HG03139 (cell line): ENCODE data around the gene CTNNB1.

Source experiments
- ATAC-seq: cut with Tn5 transposase; IDR thresholded peaks from one replicate; pipeline ENCODE4 v1.9.1; 2021; ENCODE audit not compliant: unreplicated experiment

CTNNB1 gene

DNA sequence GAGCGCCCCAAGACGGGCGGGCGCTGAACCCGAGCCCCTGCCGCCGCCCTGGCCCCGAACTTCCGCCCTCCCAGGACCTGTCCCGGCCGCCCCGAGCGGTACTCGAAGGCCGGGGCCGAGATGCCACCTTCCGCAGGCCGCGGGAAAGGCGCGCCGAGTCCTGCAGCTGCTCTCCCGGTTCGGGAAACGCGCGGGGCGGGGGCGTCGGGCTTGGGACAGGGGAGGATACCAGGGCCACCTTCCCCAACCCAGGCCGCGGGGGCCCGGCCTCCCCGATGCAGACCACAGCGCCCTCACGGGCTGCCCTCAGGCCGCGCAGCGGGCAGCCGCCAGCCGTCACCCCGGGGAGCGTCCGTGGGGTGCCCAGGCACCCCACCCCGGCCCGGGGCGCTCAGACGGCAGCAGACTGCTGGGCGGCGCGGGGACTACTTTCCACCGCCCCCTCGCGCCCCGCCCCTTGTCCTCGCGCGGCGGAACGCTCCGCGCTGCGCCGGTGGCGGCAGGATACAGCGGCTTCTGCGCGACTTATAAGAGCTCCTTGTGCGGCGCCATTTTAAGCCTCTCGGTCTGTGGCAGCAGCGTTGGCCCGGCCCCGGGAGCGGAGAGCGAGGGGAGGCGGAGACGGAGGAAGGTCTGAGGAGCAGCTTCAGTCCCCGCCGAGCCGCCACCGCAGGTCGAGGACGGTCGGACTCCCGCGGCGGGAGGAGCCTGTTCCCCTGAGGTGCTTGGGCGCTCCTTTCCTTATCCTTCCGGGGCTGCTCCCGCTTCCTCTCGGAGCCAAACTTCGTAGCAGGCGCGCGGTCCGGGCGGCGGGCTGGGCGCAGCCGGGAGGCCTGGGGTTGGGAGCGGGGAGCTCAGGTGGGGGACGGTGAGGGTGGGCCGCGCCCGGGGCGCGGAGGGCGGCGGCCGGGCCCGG lies at the start of gene CTNNB1:
Gene CTNNB1, plus strand, starts transcription at position 556 of the 916 bp plus-strand sequence. CDS start 24,564 bp downstream, outside the sequence.
- ATAC-seq = peak; percentile 65

- no peak for ATAC-seq
Measured at GRCh38 chr3:41155834-41156233, 43.5 kb upstream of the CTNNB1 start.

- ATAC-seq = no peak
Measured at GRCh38 chr3:41158947-41159346, 40.4 kb upstream of the CTNNB1 start.

GRCh38 chr3:41159588-41160189 lies 39.6 kb upstream of the CTNNB1 start:
- no peak for ATAC-seq

GRCh38 chr3:41162541-41162940 lies 36.8 kb upstream of the CTNNB1 start:
- ATAC-seq = no peak

- no peak for ATAC-seq
Measured at GRCh38 chr3:41163006-41163405, 36.3 kb upstream of the CTNNB1 start.

DNA sequence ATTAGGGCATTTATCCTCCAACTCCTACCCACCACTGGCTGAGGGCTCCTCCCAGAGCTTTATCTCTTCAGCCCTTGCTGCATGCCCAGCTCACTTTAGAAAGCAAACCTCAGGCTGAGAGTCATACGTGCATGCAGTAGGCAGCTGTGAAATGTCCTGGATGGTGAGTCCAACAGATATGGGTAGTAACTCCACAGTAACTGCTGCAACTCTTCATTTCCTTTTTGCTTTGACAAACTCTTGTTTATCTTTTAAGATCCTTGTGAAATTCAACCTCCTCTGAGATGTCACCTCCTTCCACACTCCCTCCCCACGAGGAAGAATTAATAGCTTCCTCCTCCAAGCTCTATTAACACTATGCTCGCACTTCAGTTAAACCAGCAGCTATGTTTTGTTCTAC lies 35.9 kb upstream of the CTNNB1 start:
- no peak for ATAC-seq

DNA sequence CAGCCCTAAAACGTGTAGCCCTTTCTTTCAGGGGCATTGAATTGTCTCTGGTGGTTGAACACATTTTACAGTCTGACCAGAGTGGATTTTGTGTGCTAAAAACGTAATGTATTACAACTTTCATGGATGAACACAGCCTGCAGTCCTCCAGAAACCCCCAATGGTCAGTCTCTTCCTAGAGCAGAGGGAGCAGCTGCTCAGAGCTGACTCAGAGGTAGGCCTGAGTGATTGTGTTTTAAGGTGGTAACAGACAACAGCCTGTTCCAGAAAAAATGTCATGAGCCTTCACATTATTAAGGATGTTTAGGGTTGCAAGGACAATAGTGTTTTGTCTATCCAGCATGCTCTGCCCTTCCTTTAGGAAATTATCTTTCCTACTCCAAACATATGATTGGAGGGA lies 34.5 kb upstream of the CTNNB1 start:
- no peak for ATAC-seq

GRCh38 chr3:41167722-41168497 lies 31.4 kb upstream of the CTNNB1 start:
- no peak for ATAC-seq

DNA sequence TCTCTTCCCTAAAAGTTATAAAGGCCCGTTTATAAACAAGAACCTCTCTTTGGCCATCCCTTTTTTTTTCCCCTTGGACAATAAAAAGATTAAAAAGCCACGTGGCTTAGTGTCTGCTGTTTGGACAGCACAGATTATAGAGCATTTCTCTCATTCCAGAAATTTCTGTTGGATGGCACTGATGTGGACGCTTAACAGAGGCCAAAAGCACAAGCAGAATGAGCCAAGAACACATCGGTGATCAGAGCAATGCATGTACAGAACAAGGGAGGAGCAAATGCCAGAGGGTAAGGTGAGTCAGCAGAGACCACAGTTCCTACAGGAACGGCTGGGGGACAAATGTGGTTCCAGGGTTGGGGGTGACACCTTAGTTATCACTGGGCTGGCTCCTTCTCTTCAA lies 30.3 kb upstream of the CTNNB1 start:
- no peak for ATAC-seq

- no peak for ATAC-seq
Measured at GRCh38 chr3:41173926-41174885, 25.1 kb upstream of the CTNNB1 start.

DNA sequence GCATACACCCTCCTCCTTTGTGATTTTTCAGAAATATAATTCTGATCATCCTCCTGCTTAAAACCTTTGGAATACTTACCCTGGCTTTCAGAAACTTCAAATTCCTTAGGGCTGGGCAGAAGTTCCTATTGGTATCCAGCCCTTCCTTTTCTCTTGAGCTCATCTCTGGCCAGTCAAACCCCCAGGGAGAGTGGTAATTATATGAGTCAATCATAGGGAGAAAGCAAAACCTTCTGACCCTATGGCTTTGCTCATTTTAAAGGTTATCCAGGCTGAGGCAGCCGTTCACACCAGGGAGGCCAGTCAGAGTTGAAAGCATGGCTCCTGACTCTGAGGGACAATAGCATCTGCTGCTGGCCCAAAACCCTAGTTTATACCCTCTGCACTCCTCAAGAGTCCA lies 23.9 kb upstream of the CTNNB1 start:
- no peak for ATAC-seq

DNA sequence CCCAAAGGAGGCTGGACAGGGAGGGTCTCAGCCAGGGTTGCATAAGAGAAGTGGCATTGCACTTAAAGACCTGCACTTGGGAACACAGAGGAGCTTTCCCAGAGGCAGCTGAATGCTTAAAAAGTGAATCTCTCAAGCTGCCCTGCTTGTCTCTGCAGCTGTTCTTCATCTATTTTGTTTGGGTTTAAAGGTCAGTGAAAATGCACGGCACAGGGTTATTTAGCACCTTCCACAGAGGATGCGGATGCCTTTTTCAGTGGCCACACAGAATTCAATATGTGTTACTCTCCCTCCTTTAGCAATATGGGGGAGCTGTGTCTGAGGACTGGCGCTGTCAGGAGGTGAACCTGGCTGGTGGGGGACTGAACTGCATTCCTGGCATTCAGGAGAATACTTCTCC lies 22.7 kb upstream of the CTNNB1 start:
- no peak for ATAC-seq

GRCh38 chr3:41178576-41178975 lies 20.7 kb upstream of the CTNNB1 start:
- no peak for ATAC-seq

- ATAC-seq = no peak
Measured at GRCh38 chr3:41180396-41180795, 18.9 kb upstream of the CTNNB1 start.

DNA sequence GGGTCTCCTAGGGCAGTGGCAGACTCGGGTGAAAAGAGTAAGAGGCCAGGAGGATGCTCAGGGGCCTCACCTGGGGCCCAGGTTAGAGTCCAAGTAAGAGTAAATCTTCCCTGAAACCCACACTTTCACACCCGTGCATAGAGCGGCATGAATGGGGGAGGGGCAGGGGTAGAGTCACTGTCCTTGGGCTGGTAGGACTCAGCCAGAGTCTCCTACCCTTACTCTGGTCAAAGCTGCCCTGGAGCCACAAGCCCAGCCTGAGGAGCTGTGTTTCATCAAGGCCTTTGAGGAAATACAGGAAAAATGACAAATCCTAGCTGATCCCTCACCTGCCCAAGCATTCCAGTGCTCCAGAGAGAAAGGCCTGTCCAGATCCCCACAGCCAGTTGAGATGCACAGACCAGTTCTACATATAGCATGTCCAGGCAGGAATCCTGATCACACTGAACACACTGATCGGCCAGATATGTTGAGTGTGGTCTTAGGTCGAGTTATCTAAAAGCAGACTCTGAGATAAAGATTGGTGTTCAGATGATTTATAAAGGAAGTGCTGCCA lies 16.7 kb upstream of the CTNNB1 start:
- ATAC-seq = no peak

- no peak for ATAC-seq
Measured at GRCh38 chr3:41184394-41184793, 14.9 kb upstream of the CTNNB1 start.

GRCh38 chr3:41186297-41186696 lies 13.0 kb upstream of the CTNNB1 start:
- no peak for ATAC-seq

- no peak for ATAC-seq
Measured at GRCh38 chr3:41188306-41188705, 11.0 kb upstream of the CTNNB1 start.
